ENCODE results near the gene BCL7A. TPM values are rescaled to one million over a fixed set of nuclear protein-coding genes. Genes with fewer than 3 reads are reported as not detected.

BCL7A gene
- total and polyA plus RNA-seq, 10 of the 15 experiments (the other 5 are each of a cell fraction or from before 2014, with no cell fraction given) = 0.37 to 17.2 (median 11.7) TPM

DNA sequence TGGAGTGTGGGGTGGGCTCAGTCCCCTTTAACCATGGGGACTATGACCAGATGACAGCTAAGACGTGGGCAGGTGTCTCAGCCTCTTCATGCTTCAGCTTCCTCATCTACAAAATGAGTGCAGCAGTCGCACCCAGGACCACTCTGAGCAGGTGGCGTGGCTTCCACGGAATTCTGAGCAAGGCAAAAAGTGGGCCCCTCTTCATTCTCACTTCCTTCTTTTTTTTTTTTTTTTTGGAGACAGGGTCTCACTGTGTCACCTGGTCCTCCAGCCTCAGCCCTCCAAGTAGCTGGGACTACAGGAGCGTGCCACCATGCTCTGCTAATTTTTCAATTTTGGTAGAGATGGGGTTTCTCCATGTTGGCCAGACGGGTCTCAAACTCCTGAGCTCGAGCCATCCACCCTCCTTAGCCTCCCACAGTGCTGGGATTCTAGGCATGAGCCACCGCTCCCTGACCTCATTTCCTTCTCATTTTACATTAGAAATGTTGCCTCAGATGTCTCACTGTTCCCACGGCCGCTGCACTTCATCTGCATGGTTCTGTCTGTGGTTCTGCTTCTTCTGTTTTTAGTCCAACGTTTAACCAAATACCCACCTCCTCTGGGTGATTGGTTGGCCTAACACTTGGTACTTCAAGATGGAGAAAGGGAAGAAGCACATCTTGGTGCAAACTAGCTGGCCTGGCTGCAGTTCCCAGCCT lies 41.3 kb upstream of the BCL7A start (continued):
- TF ChIP-seq CEBPZ (IDR thresholded peaks at IDR 0.05; ENCODE audit: low read depth, low read length) = no peak

DNA sequence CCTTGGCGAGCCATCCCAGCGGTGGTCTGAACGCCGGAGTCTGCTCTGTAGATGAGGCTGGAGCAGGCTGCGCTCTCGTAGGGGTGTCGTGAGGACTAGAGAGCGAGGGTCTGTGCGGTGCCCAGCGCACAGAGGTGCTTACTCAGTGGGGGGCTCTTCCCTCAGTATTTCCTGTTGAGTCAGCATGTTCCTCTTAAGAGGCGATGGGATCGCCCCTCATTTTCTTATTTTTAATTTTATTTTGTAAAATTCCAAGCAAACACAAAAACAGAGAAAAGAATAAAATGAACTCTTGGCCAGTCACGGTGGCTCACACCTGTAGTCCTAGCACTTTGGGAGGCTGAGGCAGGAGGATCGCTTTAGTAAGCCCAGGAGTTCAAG lies 40.8 kb upstream of the BCL7A start:
- no peak for ATAC-seq
- Histone ChIP-seq H3K9ac (ENCODE audit: control insufficient read depth, insufficient read depth, low read length) (no peak overlapping the region), H3K27ac (ENCODE audit: control insufficient read depth, insufficient read depth) (peak overlapping the region; percentile 40; the same call in 1 of the 2 replicates), H3K36me3 (ENCODE audit: control insufficient read depth in 2 of 2, insufficient read depth in 2 of 2, low read length in 1 of 2) (no peaks in the 10 kb centered on the region), H3K4me3 (no peak overlapping the region; the same call in 1 of the 2 replicates), H4K20me1 (ENCODE audit: control insufficient read depth, insufficient read depth) (no peaks in the 10 kb centered on the region), H3K9me3 (replicated peaks; ENCODE audit: control insufficient read depth, insufficient read depth, low read length) (no peaks in the 10 kb centered on the region), H2AFZ (ENCODE audit: control insufficient read depth, low read depth, low read length) (peak overlapping the region; percentile 73), H3K27me3 (replicated peaks in 1 of 2; ENCODE audit: control insufficient read depth in 2 of 2, insufficient read depth in 2 of 2, low read length in 1 of 2) (no peaks in the 10 kb centered on the region), H3K4me1 (ENCODE audit: control insufficient read depth, insufficient read depth, low read length) (peaks cover 33% of the 10 kb centered on the region), H3K79me2 (ENCODE audit: control insufficient read depth, insufficient read depth, low read length) (no peaks in the 10 kb centered on the region), H3K4me2 (ENCODE audit: control insufficient read depth, insufficient read depth) (peak overlapping the region; percentile 49)
- in situ Hi-C loops (cut with MboI) (no loop called here), intact Hi-C loops (cut with micrococcal nuclease; ENCODE audit: unreplicated experiment) (no loop called here)
- no TSS peak for BruUV-seq (replicated peaks)
- WGBS (ENCODE audit: insufficient coverage, insufficient replicate concordance, low lambda C conversion rate, missing lambda C conversion rate) = 34% methylated on average over 13 of the region's 14 CpGs
- SMC1A ChIA-PET (ENCODE audit: uncharacterized antibody, unreplicated experiment) = interaction anchor here (0.6 to 2.2 kb wide), 4 partner anchors 10 to 24 kb away, joined by 3 to 7 read pairs (median 4); no protein-coding TSS in a partner anchor
- CTCF ChIA-PET = interaction anchor here (0.7 to 1.8 kb wide), 2 partner anchors 63 to 65 kb away, joined by 3 to 5 read pairs; partner anchors contain the start of gene CFAP251
- RAD21 ChIA-PET (ENCODE audit: unreplicated experiment) = interaction anchor here (0.7 to 6.2 kb wide), 3 partner anchors 10 to 62 kb away, joined by 3 to 28 read pairs (median 4); partner anchors contain the start of gene CFAP251
- no peak for FAIRE-seq
- DNase-seq (ENCODE audit: low read depth, low spot score) = no peak
- POLR2A ChIA-PET = interaction anchor here (0.6 to 2.1 kb wide), 3 partner anchors 10 to 45 kb away, joined by 3 to 12 read pairs (median 9); no protein-coding TSS in a partner anchor
- no peak for TF ChIP-seq RFX5 (IDR thresholded peaks at IDR 0.05; ENCODE audit: low read depth, low read length)
- no peak for TF ChIP-seq NBN (IDR thresholded peaks at IDR 0.05)
- TF ChIP-seq IKZF1 (conservative IDR thresholded peaks at IDR 0.05) = no peak

Measured in GM12878 (cell line).